Mammary epithelial cell (primary cell): ENCODE results near the gene ATP2A1.

Experiments used
- CTCF ChIP-seq, 2 donors: IDR thresholded peaks in 1 of 2; conservative IDR thresholded peaks in 1 of 2; 2 replicates each; pipeline ENCODE4 v1.5.1; 2011 to 2012; ENCODE audit warnings: inconsistent platforms in 2 of 2, low read length in 2 of 2, mild to moderate bottlenecking in 2 of 2, control low read depth in 1 of 2, low read depth in 1 of 2; ENCODE audit not compliant: insufficient read depth in 1 of 2; ENCODE audit errors: extremely low read depth in 1 of 2
- EZH2 ChIP-seq: IDR thresholded peaks from 2 replicates; pipeline ENCODE4 v1.6.1; 2012; ENCODE audit warnings: low read length, inconsistent platforms, borderline replicate concordance

DNA sequence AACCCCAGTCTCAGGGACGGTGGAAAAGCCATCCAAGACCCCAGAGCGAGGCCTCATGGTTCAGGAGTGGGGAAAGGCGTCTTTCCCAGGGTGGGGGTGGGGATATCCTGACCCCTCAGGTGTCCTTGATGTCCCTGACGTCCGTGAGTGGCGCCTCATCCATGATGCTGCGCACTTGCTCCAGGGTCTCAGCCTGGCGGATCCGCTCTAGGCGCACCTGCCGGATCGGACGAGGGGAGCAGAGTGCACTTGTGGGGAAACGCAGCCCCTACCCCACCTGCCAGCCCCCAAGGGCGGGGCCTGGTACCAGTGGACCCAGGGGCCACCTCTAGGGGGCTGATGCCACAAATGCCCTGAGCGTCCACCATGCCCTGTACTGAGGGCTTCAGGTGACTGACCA lies 26.5 kb downstream of the ATP2A1 start:
- no peak for TF ChIP-seq EZH2
- TF ChIP-seq CTCF (conservative IDR thresholded peaks at IDR 0.05 in 1 of 2, IDR thresholded peaks at IDR 0.05 in 1 of 2; ENCODE audit: extremely low read depth in 1 of 2, insufficient read depth in 1 of 2, low read depth in 1 of 2, low read length in 2 of 2) = no peak
